ENCODE results near the gene NXPE3.

DNA sequence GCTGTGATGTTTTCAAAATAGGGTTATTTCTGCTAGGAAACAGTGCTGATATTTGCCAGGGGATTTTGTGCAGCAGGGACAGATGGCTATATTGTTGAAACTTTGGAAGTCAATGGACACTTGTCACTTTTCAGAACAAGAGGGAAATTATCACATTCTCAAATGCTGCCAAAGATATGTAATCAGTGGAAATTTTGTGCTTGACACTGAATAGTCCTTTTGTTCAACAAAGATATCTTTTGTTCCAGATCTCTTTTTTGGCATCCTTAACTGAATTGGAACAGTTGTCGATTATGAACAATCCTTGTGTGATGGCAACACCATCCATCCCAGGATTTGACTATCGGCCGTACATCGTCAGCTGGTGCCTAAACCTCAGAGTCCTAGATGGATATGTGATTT, 46.8 kb upstream of the NXPE3 start:
- TF ChIP-seq, protein P1, sequence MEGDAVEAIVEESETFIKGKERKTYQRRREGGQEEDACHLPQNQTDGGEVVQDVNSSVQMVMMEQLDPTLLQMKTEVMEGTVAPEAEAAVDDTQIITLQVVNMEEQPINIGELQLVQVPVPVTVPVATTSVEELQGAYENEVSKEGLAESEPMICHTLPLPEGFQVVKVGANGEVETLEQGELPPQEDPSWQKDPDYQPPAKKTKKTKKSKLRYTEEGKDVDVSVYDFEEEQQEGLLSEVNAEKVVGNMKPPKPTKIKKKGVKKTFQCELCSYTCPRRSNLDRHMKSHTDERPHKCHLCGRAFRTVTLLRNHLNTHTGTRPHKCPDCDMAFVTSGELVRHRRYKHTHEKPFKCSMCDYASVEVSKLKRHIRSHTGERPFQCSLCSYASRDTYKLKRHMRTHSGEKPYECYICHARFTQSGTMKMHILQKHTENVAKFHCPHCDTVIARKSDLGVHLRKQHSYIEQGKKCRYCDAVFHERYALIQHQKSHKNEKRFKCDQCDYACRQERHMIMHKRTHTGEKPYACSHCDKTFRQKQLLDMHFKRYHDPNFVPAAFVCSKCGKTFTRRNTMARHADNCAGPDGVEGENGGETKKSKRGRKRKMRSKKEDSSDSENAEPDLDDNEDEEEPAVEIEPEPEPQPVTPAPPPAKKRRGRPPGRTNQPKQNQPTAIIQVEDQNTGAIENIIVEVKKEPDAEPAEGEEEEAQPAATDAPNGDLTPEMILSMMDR (IDR thresholded peaks at IDR 0.05; ENCODE audit: insufficient read depth, low read length, poor library complexity, severe bottlenecking), result no peak
- TF ChIP-seq EZH2phosphoT487 (conservative IDR thresholded peaks at IDR 0.05; ENCODE audit: low read length), result no peak
